GM23338 (cell line): Measurements from ENCODE around the gene SETBP1. TPM values are rescaled to one million over a fixed set of nuclear protein-coding genes. Genes with fewer than 3 reads are reported as not detected.

Experiments used
- ATAC-seq: fragments of 200-7000 bp; cut with Tn5 transposase; 3 replicates; pipeline ENCODE4 v1.9.1; 2020
- DNase-seq: peaks from one replicate; pipeline ENCODE4 v3.0.0-alpha.2; 2015; ENCODE audit warnings: low spot score
- H2AFZ ChIP-seq: fragments of 200-600 bp; sonication (generic); 2 replicates; pipeline ENCODE4 v1.8.0; 2016; ENCODE audit warnings: antibody characterized with exemption, mild to moderate bottlenecking, moderate library complexity
- H3F3A ChIP-seq: fragments of 200-600 bp; sonication (generic); replicated peaks from 2 replicates; pipeline ENCODE4 v1.8.0; 2017; ENCODE audit warnings: antibody characterized with exemption, mixed run types, low read depth
- H3K27ac ChIP-seq: fragments of 200-600 bp; sonication (generic); 2 replicates; pipeline ENCODE4 v1.6.1; 2016; ENCODE audit warnings: low read depth
- H3K27me3 ChIP-seq: fragments of 200-600 bp; sonication (generic); 2 replicates; pipeline ENCODE4 v1.8.0; 2016; ENCODE audit warnings: mild to moderate bottlenecking, mixed run types, moderate library complexity; ENCODE audit not compliant: insufficient read depth
- H3K36me3 ChIP-seq: fragments of 200-600 bp; sonication (generic); 2 replicates; pipeline ENCODE4 v1.8.0; 2016; ENCODE audit warnings: mild to moderate bottlenecking; ENCODE audit not compliant: insufficient read depth
- H3K4me1 ChIP-seq: fragments of 200-600 bp; sonication (generic); 2 replicates; pipeline ENCODE4 v1.8.0; 2016; ENCODE audit warnings: mild to moderate bottlenecking, moderate library complexity; ENCODE audit not compliant: insufficient read depth
- H3K4me2 ChIP-seq: fragments of 200-600 bp; sonication (generic); 2 replicates; pipeline ENCODE4 v1.7.1; 2017; ENCODE audit warnings: mixed run types
- H3K4me3 ChIP-seq: fragments of 200-600 bp; sonication (generic); 2 replicates; pipeline ENCODE4 v1.6.1; 2016; ENCODE audit warnings: mixed run types
- H3K79me2 ChIP-seq: fragments of 200-600 bp; sonication (generic); replicated peaks from 2 replicates; pipeline ENCODE4 v1.8.0; 2017; ENCODE audit warnings: mild to moderate bottlenecking; ENCODE audit not compliant: insufficient read depth
- H3K9me2 ChIP-seq: fragments of 200-600 bp; sonication (generic); 2 replicates; pipeline ENCODE4 v1.8.0; 2017; ENCODE audit not compliant: insufficient read depth
- H4K20me1 ChIP-seq: fragments of 200-600 bp; sonication (generic); replicated peaks from 2 replicates; pipeline ENCODE4 v1.8.0; 2017; ENCODE audit warnings: mild to moderate bottlenecking; ENCODE audit not compliant: insufficient read depth
- H3K27ac Mint-ChIP-seq: 2 replicates; pipeline ENCODE4 v1.8.0; 2020; ENCODE audit warnings: inconsistent platforms, mild to moderate bottlenecking, moderate library complexity, mixed read lengths
- H3K27me3 Mint-ChIP-seq: 3 replicates; pipeline ENCODE4 v1.8.0; 2022; ENCODE audit warnings: low read depth, mild to moderate bottlenecking, moderate library complexity, mixed read lengths, inconsistent platforms; ENCODE audit not compliant: insufficient read depth, poor library complexity
- H3K36me3 Mint-ChIP-seq: 3 replicates; pipeline ENCODE4 v1.8.0; 2021; ENCODE audit warnings: low read depth, mild to moderate bottlenecking, inconsistent platforms, moderate library complexity, mixed read lengths
- H3K4me1 Mint-ChIP-seq: 3 replicates; pipeline ENCODE4 v1.8.0; 2020; ENCODE audit warnings: mild to moderate bottlenecking, inconsistent platforms, mixed read lengths
- H3K4me3 Mint-ChIP-seq: 3 replicates; pipeline ENCODE4 v1.8.0; 2021; ENCODE audit warnings: moderate library complexity, mild to moderate bottlenecking, inconsistent platforms, mixed read lengths
- H3K9me3 Mint-ChIP-seq: 3 replicates; pipeline ENCODE4 v1.8.0; 2020; ENCODE audit warnings: moderate library complexity, mild to moderate bottlenecking, inconsistent platforms, mixed read lengths
- CREB1 ChIP-seq: fragments of 250-450 bp; sonication (Bioruptor Pico); IDR thresholded peaks from 2 replicates; pipeline ENCODE4 v1.5.0; 2020; ENCODE audit warnings: low read depth, mild to moderate bottlenecking, moderate library complexity
- EZH2 ChIP-seq: fragments of 200-600 bp; sonication (generic); IDR thresholded peaks from one replicate; pipeline ENCODE4 v1.8.0; 2017; ENCODE audit warnings: antibody characterized with exemption, mild to moderate bottlenecking, low read depth; ENCODE audit not compliant: unreplicated experiment
- EZH2phosphoT487 ChIP-seq: fragments of 200-600 bp; sonication (generic); IDR thresholded peaks from one replicate; pipeline ENCODE4 v1.8.1; 2018; ENCODE audit warnings: antibody characterized with exemption; ENCODE audit not compliant: unreplicated experiment
- JUNB ChIP-seq: IDR thresholded peaks from one replicate; pipeline ENCODE4 v1.6.1; 2016; ENCODE audit warnings: antibody characterized with exemption; ENCODE audit not compliant: unreplicated experiment
- NANOG ChIP-seq: IDR thresholded peaks from 2 replicates; pipeline ENCODE4 v1.6.1; 2016; ENCODE audit warnings: antibody characterized with exemption, borderline replicate concordance
- POLR2AphosphoS5 ChIP-seq: IDR thresholded peaks from 2 replicates; pipeline ENCODE4 v1.6.1; 2016; ENCODE audit warnings: antibody characterized with exemption, low read depth
- STAT1 ChIP-seq: IDR thresholded peaks from one replicate; pipeline ENCODE4 v1.6.1; 2016; ENCODE audit warnings: antibody characterized with exemption; ENCODE audit not compliant: unreplicated experiment
- ZNF114 ChIP-seq: fragments of 250-450 bp; sonication (Bioruptor Pico); IDR thresholded peaks from 2 replicates; pipeline ENCODE4 v1.5.0; 2020; ENCODE audit warnings: mild to moderate bottlenecking, moderate library complexity
- ZNF331 ChIP-seq: fragments of 250-450 bp; sonication (Bioruptor Pico); IDR thresholded peaks from 2 replicates; pipeline ENCODE4 v1.5.0; 2020; ENCODE audit warnings: low read depth, mild to moderate bottlenecking, moderate library complexity
- polyA plus RNA-seq: library from polyadenylated mRNA; unstranded; fragments of >200 nt; fragmentation: Nextera tagmentation; extraction: Ambion mirVana; gene quantifications from 2 replicates; pipeline ENCODE4 v1.2.1, GENCODE V29; 2016
- total RNA-seq: library from RNA; depleted of rRNA; stranded (reverse); fragments of >200 nt; shearing (Covaris generic); gene quantifications from 2 replicates; pipeline ENCODE4 v1.2.3, GENCODE V29; 2014
- TF ChIP-seq, protein P1 (sequence below): IDR thresholded peaks from 2 replicates; pipeline ENCODE4 v1.6.1; 2016; ENCODE audit warnings: antibody characterized with exemption
- TF ChIP-seq, protein P2 (sequence below), 2 experiments: fragments of 200-600 bp in 1 of 2; sonication (generic) in 1 of 2; conservative IDR thresholded peaks; 2 replicates each; pipeline versions ENCODE4 v1.5.1 to v1.6.1; 2016 to 2017; ENCODE audit warnings: antibody characterized with exemption in 2 of 2, low read depth in 2 of 2, mild to moderate bottlenecking in 2 of 2, moderate library complexity in 1 of 2
- TF ChIP-seq, protein P3 (sequence below): fragments of 250-450 bp; sonication (Bioruptor Pico); IDR thresholded peaks from 2 replicates; pipeline ENCODE4 v1.5.0; 2020; ENCODE audit warnings: mild to moderate bottlenecking, moderate library complexity

SETBP1 gene
- total and polyA plus RNA-seq, 2 experiments from 2014 or later = 1.6 to 5.5 TPM

DNA sequence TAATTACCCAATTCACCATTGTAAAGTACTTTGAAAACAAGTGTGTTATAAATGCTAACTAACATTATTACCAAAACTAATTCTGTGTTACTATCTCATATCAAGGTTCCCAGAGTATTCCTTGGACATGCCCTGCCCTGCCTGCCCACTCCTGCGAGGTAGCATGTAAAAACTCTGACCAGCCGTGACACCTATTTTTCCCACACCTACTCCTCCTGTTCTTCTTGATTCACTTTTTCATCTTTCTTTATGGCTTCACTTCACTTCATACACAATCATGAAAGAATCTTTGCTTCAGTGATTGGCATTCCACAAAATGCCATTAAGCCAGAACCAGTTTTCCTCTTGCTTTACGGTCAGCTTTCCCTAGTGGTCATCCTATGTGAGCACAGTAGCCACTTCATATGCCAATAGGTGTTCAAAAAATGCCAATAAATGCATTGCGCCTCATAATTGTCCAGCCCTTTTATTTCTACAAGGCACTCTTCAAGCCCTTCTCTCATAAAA, 42.6 kb upstream of the SETBP1 start:
- Histone ChIP-seq H3K79me2 (no peaks in the 10 kb centered on the region), H3K27me3 (no peaks in the 10 kb centered on the region), H3K27ac (no peak overlapping the region), H3K4me2 (no peak overlapping the region), H2AFZ (no peak overlapping the region), H4K20me1 (no peaks in the 10 kb centered on the region), H3F3A (no peaks in the 10 kb centered on the region), H3K36me3 (no peaks in the 10 kb centered on the region), H3K9me2 (no peaks in the 10 kb centered on the region), H3K4me1 (no peaks in the 10 kb centered on the region), H3K4me3 (no peak overlapping the region)
- no peaks in the 10 kb centered on the region for H3K27me3 Mint-ChIP-seq
- no peak for TF ChIP-seq STAT1
- TF ChIP-seq ZNF114 (CRISPR knock-in tag) = no peak
- TF ChIP-seq ZNF331 (CRISPR knock-in tag) = no peak
- TF ChIP-seq, protein P1, sequence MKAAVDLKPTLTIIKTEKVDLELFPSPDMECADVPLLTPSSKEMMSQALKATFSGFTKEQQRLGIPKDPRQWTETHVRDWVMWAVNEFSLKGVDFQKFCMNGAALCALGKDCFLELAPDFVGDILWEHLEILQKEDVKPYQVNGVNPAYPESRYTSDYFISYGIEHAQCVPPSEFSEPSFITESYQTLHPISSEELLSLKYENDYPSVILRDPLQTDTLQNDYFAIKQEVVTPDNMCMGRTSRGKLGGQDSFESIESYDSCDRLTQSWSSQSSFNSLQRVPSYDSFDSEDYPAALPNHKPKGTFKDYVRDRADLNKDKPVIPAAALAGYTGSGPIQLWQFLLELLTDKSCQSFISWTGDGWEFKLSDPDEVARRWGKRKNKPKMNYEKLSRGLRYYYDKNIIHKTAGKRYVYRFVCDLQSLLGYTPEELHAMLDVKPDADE = no peak
- no peak for TF ChIP-seq JUNB
- no peak for TF ChIP-seq CREB1 (CRISPR knock-in tag)
- TF ChIP-seq NANOG = no peak
- no peak for TF ChIP-seq POLR2AphosphoS5
- H3K4me3 Mint-ChIP-seq = no peak overlapping the region
- ATAC-seq (no peak), DNase-seq (no peak)
- H3K4me1 Mint-ChIP-seq = peaks cover 3% of the 10 kb centered on the region; the same call in 2 of the 3 replicates
- H3K36me3 Mint-ChIP-seq = no peaks in the 10 kb centered on the region
- H3K27ac Mint-ChIP-seq = no peak overlapping the region
- no peaks in the 10 kb centered on the region for H3K9me3 Mint-ChIP-seq

DNA sequence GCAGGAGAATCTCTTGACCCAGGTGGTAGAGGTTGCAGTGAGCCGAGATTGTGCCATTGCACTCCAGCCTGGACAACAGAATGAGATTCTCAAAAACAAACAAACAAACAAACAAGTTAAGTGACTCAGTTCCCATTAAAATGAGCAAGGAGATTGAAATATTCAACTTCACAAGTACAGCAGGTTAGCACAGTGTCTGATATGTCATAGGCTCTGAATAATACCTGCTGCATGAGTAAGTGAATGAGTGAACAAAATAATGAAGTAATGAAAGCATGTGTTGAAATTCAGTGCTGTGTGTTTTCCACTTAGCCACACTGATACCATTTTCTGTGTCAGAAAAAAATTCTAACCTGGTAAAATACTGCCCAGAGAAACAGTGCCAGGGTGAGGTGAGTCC, 41.9 kb upstream of the SETBP1 start:
- DNase-seq (no peak), ATAC-seq (no peak)
- Histone ChIP-seq H3K9me2 (no peaks in the 10 kb centered on the region), H3K27me3 (no peaks in the 10 kb centered on the region), H3F3A (no peaks in the 10 kb centered on the region), H2AFZ (no peak overlapping the region), H3K79me2 (no peaks in the 10 kb centered on the region), H3K4me2 (no peak overlapping the region), H3K27ac (no peak overlapping the region), H3K4me1 (no peaks in the 10 kb centered on the region), H3K36me3 (no peaks in the 10 kb centered on the region), H3K4me3 (no peak overlapping the region), H4K20me1 (no peaks in the 10 kb centered on the region)
- no peak overlapping the region for H3K4me3 Mint-ChIP-seq
- no peaks in the 10 kb centered on the region for H3K9me3 Mint-ChIP-seq
- peaks cover 3% of the 10 kb centered on the region; the same call in 2 of the 3 replicates for H3K4me1 Mint-ChIP-seq
- no peaks in the 10 kb centered on the region for H3K27me3 Mint-ChIP-seq
- H3K27ac Mint-ChIP-seq = no peak overlapping the region
- no peaks in the 10 kb centered on the region for H3K36me3 Mint-ChIP-seq
- no peak for TF ChIP-seq EZH2
- TF ChIP-seq JUNB = no peak
- TF ChIP-seq, protein P1 = no peak
- TF ChIP-seq, protein P2, sequence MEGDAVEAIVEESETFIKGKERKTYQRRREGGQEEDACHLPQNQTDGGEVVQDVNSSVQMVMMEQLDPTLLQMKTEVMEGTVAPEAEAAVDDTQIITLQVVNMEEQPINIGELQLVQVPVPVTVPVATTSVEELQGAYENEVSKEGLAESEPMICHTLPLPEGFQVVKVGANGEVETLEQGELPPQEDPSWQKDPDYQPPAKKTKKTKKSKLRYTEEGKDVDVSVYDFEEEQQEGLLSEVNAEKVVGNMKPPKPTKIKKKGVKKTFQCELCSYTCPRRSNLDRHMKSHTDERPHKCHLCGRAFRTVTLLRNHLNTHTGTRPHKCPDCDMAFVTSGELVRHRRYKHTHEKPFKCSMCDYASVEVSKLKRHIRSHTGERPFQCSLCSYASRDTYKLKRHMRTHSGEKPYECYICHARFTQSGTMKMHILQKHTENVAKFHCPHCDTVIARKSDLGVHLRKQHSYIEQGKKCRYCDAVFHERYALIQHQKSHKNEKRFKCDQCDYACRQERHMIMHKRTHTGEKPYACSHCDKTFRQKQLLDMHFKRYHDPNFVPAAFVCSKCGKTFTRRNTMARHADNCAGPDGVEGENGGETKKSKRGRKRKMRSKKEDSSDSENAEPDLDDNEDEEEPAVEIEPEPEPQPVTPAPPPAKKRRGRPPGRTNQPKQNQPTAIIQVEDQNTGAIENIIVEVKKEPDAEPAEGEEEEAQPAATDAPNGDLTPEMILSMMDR (conservative IDR thresholded peaks at IDR 0.05; ENCODE audit: low read depth in 2 of 2) = no peak
- TF ChIP-seq, protein P3, sequence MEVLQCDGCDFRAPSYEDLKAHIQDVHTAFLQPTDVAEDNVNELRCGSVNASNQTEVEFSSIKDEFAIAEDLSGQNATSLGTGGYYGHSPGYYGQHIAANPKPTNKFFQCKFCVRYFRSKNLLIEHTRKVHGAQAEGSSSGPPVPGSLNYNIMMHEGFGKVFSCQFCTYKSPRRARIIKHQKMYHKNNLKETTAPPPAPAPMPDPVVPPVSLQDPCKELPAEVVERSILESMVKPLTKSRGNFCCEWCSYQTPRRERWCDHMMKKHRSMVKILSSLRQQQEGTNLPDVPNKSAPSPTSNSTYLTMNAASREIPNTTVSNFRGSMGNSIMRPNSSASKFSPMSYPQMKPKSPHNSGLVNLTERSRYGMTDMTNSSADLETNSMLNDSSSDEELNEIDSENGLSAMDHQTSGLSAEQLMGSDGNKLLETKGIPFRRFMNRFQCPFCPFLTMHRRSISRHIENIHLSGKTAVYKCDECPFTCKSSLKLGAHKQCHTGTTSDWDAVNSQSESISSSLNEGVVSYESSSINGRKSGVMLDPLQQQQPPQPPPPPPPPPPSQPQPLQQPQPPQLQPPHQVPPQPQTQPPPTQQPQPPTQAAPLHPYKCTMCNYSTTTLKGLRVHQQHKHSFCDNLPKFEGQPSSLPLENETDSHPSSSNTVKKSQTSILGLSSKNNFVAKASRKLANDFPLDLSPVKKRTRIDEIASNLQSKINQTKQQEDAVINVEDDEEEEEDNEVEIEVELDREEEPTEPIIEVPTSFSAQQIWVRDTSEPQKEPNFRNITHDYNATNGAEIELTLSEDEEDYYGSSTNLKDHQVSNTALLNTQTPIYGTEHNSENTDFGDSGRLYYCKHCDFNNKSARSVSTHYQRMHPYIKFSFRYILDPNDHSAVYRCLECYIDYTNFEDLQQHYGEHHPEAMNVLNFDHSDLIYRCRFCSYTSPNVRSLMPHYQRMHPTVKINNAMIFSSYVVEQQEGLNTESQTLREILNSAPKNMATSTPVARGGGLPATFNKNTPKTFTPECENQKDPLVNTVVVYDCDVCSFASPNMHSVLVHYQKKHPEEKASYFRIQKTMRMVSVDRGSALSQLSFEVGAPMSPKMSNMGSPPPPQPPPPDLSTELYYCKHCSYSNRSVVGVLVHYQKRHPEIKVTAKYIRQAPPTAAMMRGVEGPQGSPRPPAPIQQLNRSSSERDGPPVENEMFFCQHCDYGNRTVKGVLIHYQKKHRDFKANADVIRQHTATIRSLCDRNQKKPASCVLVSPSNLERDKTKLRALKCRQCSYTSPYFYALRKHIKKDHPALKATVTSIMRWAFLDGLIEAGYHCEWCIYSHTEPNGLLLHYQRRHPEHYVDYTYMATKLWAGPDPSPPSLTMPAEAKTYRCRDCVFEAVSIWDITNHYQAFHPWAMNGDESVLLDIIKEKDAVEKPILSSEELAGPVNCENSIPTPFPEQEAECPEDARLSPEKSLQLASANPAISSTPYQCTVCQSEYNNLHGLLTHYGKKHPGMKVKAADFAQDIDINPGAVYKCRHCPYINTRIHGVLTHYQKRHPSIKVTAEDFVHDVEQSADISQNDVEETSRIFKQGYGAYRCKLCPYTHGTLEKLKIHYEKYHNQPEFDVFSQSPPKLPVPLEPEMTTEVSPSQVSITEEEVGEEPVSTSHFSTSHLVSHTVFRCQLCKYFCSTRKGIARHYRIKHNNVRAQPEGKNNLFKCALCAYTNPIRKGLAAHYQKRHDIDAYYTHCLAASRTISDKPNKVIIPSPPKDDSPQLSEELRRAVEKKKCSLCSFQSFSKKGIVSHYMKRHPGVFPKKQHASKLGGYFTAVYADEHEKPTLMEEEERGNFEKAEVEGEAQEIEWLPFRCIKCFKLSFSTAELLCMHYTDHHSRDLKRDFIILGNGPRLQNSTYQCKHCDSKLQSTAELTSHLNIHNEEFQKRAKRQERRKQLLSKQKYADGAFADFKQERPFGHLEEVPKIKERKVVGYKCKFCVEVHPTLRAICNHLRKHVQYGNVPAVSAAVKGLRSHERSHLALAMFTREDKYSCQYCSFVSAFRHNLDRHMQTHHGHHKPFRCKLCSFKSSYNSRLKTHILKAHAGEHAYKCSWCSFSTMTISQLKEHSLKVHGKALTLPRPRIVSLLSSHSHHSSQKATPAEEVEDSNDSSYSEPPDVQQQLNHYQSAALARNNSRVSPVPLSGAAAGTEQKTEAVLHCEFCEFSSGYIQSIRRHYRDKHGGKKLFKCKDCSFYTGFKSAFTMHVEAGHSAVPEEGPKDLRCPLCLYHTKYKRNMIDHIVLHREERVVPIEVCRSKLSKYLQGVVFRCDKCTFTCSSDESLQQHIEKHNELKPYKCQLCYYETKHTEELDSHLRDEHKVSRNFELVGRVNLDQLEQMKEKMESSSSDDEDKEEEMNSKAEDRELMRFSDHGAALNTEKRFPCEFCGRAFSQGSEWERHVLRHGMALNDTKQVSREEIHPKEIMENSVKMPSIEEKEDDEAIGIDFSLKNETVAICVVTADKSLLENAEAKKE (CRISPR knock-in tag) = no peak
- no peak for TF ChIP-seq ZNF331 (CRISPR knock-in tag)
- no peak for TF ChIP-seq EZH2phosphoT487
